Activated CD4-positive, alpha-beta T cell treated with anti-CD3 and anti-CD28 coated beads, Interleukin-2, amount 50 U/mL, for 16 hours (primary cell): ENCODE data around the gene RTKN2.

ENCODE experiments used
- DNase-seq: peaks from one replicate; pipeline ENCODE4 v3.0.0-alpha.2; 2020

RTKN2 gene

GRCh38 chr10:62166331-62167131, 102.1 kb downstream of the RTKN2 start:
- DNase-seq: no peak

GRCh38 chr10:62165803-62166202, 102.8 kb downstream of the RTKN2 start:
- DNase-seq: no peak

GRCh38 chr10:62163024-62163423, 105.6 kb downstream of the RTKN2 start:
- DNase-seq: no peak

- DNase-seq: no peak
Measured at GRCh38 chr10:62162261-62162981, 106.2 kb downstream of the RTKN2 start.

GRCh38 chr10:62159351-62159750, 109.3 kb downstream of the RTKN2 start:
- DNase-seq: no peak

- DNase-seq: no peak
Measured at GRCh38 chr10:62157601-62158000, 111.0 kb downstream of the RTKN2 start.

GRCh38 chr10:62155054-62155680, 113.5 kb downstream of the RTKN2 start:
- no peak for DNase-seq

- no peak for DNase-seq
Measured at GRCh38 chr10:62154231-62154630, 114.4 kb downstream of the RTKN2 start.

GRCh38 chr10:62153191-62153590, 115.5 kb downstream of the RTKN2 start:
- no peak for DNase-seq

- DNase-seq: no peak
Measured at GRCh38 chr10:62149621-62150020, 119.0 kb downstream of the RTKN2 start.

- DNase-seq: no peak
Measured at GRCh38 chr10:62148155-62148554, 120.5 kb downstream of the RTKN2 start.

GRCh38 chr10:62147425-62147824, 121.2 kb downstream of the RTKN2 start:
- DNase-seq: no peak

GRCh38 chr10:62136931-62137330, 131.7 kb downstream of the RTKN2 start:
- DNase-seq: no peak

- DNase-seq: peak; percentile 71
Measured at GRCh38 chr10:62133618-62134017, 135.0 kb downstream of the RTKN2 start.
